Stimulated activated naive CD8-positive, alpha-beta T cell treated with anti-CD3 and anti-CD28 coated beads, Interleukin-15, Interleukin-2, amounts not matched to agents 100 U/mL and 50 U/mL, for 24 hours (primary cell): ENCODE data around the gene GPR137B.
"Not testable (repeated sequence)": the region's sequence is repeated elsewhere in the genome, so short reads cannot be mapped to it uniquely, and the experiment has no call there.

ENCODE experiments used
- ATAC-seq: fragments of 150-1000 bp; cut with Tn5 transposase; one replicate; pipeline ENCODE4 v1.10.0; 2021
- DNase-seq: peaks from one replicate; pipeline ENCODE4 v3.0.0; 2021

GPR137B gene

DNA sequence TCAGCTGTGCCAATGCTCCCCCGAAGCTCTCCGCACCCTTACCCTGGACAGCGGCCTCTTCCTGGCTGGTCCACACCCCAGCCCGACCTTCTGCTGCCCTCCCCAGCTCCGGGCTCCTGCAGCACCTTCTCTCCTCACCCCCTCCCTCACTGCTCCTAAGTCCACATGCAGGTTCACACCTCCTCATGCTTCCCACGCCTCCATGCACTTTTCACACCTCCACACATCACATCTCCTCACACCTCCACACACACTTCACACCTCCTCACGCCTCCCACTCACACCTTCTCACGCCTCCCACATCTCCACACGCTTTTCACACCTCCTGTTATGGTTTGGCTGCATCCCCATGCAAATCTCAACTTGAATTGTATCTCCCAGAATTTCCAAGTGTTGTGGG lies 18.9 kb downstream of the GPR137B start:
- ATAC-seq (no peak), DNase-seq (no peak)

DNA sequence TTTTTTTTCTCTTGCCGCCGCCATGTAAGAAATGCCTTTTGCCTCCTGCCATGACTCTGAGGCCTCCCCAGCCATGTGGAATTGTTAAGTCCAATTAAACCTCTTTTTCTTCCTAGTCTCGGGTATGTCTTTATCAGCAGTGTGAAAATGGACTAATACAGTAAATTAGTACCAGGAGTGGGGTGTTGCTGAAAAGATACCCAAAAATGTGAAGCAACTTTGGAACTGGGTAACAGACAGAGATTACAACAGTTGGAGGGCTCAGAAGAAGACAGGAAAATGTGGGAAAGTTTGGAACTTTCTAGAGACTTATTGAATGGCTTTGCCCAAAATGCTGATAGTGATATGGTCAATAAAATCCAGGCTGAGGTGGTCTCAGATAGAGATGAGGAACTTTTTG lies 19.4 kb downstream of the GPR137B start:
- not testable (repeated sequence) for ATAC-seq

DNA sequence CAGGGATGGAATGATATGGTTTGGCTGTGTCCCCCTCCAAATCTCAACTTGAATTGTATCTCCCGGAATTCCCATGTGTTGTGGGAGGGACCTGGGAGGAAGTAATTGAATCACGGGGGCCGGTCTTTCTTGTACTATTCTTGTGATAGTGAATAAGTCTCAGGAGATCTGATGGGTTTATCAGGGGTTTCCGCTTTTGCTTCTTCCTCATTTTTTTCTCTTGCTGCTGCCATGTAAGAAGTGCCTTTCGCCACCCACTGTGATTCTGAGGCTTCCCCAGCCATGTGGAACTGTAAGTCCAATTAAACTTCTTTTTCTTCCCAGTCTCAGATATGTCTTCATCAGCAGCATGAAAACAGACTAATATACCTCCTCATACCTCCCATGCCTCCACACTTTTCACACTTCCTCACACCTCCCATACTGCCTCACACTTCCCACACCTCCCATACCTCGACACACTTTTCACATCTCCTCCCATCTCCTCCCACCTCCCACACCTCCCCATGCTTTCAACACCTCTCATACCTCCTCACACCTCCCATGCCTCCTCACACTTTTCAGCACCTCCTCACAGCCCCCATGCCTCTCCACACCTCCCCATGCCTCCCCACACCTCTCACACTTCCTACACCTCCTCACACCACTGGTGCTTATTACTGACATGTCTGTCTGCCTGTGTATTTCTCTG lies 21.3 kb downstream of the GPR137B start:
- ATAC-seq (no peak), DNase-seq (no peak)

More for the DNA sequence above, 19.4 kb downstream of the GPR137B start:
- DNase-seq: not testable (repeated sequence)

DNA sequence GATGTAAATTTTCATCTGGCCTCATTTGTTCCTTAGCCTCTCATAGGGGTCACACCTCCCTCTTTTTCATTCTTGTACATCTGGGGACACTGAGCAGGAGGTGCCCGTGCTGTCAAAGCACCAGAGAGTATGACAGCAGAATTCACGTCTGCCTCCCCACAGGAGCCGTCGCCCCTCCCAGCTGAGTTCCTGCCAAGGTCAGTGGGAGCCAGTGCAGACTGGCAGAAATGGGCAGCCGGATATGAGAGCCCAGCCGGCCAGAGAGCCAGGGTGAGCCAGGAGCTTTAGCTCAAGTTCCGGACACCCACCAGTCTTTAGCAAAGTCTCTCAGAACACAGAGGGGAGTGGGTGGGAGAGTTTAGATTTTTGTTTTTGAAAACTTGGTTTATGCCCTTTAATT lies 21.9 kb downstream of the GPR137B start:
- no peak for ATAC-seq
- DNase-seq: no peak

DNA sequence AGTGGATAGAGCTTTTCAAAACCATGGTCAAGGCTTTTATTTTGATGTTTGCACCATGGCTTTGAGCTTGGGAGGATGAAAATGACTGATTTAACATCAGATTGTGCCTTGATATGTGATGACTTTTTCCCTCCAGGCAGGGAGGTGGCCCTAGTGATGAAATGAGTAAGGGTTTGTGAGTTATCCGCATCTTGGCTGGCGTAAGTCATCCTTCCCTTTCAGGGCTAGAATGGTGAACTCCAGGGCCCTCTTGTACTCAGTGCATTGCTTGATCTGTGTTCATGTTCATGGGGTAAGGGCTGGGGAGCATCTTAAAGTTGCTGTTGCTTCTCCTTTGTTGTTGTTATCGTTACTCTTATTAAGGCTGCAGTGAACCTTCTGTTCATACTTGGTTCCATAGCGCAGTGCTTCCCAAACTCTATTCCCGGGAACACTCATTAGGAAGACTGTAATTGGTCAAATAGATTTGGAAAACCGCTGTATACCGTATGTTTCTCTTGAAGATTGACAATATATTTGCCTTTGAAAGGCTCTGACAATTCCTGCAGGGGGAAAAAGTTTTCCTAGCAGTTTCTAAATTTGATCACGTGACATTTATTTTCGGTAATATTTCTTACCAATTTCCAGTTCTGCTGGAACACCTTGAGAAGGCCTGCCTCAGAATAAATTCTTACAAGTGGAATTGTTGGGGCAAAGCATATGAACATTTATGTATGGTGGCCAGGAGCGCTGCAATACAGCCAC lies 23.1 kb downstream of the GPR137B start:
- ATAC-seq (peak; percentile 28), DNase-seq (no peak)

GRCh38 chr1:236166041-236166440 lies 23.7 kb downstream of the GPR137B start:
- DNase-seq (no peak), ATAC-seq (no peak)

GRCh38 chr1:236167154-236167553 lies 24.8 kb downstream of the GPR137B start:
- DNase-seq (no peak), ATAC-seq (no peak)

DNA sequence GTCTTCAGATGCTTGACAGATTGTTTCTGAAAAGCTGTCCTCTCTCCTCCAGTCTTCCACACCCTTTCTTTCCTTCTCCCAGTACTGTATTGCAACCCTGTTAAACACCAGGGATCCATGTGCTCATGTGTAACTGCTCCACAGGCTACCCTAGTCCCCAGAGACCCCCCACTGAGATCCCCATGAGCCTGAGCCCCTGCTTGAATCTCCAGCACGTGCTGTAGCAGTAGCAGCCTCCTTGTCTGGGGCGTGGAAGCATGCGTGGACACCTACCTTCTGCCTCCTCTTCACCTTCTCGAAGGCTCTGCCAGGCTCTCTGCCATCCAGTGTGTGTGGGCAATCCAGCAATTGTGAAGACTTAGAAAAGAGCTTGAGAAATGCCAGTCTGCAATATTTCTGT lies 25.2 kb downstream of the GPR137B start:
- ATAC-seq: no peak
- no peak for DNase-seq

GRCh38 chr1:236168716-236169429 lies 26.5 kb downstream of the GPR137B start:
- ATAC-seq (no peak), DNase-seq (no peak)

- ATAC-seq (no peak), DNase-seq (no peak)
Measured at GRCh38 chr1:236172041-236172579, 29.8 kb downstream of the GPR137B start.

DNA sequence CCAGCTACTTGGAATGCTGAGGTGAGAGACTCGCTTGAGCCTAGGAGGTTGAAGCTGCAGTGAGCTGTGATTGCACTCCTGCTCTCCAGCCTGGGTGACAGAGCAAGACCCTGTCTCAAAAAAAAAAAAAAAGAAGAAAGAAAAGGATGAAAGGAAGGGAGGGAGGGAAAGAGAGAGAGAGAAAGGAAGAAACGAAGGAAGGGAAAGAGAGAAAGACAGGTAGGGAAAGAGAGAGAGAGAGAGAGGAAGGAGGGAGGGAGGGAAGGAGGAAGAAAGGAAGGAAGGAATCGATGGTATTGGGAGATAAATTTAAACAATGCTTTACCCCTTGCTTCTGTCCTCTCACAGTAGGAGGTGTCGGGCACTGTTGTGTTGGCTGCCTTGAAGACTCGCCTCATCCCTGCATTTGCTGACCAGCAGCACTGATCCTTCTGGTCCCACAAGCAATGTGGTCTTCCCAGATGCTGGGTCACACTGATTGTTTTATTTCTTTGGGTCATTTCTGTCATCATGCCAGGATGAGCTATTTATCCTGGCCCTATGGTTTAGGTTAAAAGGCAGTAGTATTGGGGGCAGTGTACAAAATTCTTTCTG lies 30.9 kb downstream of the GPR137B start:
- ATAC-seq (no peak), DNase-seq (no peak)

- ATAC-seq (no peak), DNase-seq (no peak)
Measured at GRCh38 chr1:236175642-236176336, 33.5 kb downstream of the GPR137B start.

DNA sequence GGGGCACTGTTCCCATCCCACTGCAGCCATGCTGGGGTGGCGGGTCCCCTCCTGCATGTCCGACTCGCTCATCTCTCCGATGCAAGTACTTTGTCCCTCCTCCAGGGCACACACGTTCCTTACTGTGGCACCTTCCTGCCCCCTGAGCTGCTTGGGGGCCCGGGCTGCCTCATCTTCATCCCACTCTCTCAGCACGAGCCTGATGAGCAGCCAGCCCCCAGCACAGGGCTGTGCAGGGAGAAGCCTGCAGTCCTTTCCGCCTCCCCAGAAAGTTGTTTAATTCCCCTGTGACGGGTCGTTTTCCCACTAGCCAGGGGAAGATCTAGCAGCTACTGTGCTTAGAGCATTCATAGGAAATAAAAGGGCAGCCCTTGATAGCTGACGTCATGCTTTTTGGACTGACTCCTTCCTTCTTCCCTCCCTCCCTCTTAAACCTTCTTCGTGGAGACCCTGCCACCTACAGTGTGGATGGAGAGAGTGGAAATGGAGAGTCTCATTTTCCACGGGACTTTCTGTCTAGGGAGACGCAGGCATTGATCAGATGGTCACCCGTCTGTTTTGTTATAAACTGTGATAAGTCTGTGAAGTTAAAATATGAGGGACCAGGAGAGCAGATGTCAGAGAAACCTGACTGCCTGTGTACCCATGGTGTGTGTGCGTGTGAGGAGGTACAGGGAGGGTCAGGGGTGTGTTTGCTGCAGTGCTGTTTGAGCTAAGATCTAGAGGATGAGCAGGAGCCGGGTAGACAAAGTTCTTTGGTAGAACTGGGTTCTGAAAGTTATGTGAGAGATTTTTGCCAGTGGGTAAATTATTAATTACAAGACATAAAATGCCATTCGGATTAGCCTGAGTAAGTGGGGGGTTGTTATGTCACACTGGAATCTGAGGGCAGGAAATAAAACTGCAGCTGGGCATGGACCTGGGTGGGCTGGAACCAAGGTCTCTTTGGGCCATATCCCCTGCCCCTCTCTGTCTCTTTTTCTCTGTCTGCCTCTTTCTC lies 34.3 kb downstream of the GPR137B start:
- ATAC-seq: no peak
- no peak for DNase-seq

GRCh38 chr1:236179634-236180033 lies 37.3 kb downstream of the GPR137B start:
- DNase-seq (no peak), ATAC-seq (no peak)

- ATAC-seq (no peak), DNase-seq (no peak)
Measured at GRCh38 chr1:236181059-236181458, 38.7 kb downstream of the GPR137B start.

DNA sequence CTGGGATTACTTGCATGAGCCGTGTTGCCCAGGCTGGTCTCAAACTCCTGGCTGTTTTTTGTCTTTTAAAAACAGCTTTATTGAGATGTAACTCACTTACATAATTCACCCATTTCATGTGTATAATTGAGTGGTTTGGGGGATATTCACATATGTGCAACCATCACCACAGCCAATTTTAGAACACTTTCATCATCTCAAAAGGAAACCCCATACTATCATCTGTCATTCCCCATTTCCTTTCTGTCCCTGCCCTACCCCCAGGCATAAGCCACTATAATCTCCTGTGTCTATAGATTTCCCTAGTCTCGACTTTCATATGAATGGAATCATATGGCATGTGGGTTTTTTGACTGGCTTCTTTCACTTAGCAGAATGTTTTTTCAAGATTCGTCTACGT lies 43.3 kb downstream of the GPR137B start:
- no peak for ATAC-seq

GRCh38 chr1:236186471-236186870 lies 44.1 kb downstream of the GPR137B start:
- ATAC-seq, DNase-seq: not testable (repeated sequence)

More for the DNA sequence above, 43.3 kb downstream of the GPR137B start:
- DNase-seq: no peak

GRCh38 chr1:236188084-236188483 lies 45.7 kb downstream of the GPR137B start:
- DNase-seq, ATAC-seq: not testable (repeated sequence)

DNA sequence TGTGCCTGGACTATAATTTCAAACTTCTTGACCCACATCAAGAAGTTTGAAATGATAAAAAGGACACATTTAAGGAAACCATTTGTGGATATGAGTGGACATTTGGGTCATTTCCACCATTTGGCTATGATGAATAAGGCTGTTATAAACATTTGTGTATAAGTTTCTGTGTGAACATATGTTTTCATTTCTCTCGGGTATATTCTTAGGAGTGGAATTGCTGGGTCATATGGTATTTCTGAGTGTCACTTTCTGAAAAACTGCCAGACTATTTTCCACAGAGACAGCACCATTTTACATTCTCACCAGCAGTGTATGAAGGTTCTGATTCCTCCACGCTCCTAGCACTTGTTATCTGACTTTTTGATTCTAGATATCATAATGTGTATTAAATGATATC lies 50.8 kb downstream of the GPR137B start:
- DNase-seq: no peak
- no peak for ATAC-seq

GRCh38 chr1:236200925-236201324 lies 58.6 kb downstream of the GPR137B start:
- DNase-seq (no peak), ATAC-seq (no peak)
